HUES6 (cell line): ENCODE results near the gene SSBP3.

Experiments used
- H3K27ac ChIP-seq: 2 replicates; pipeline ENCODE4 v1.7.0; 2013; ENCODE audit warnings: low read depth, mild to moderate bottlenecking, low read length, inconsistent platforms
- H3K27me3 ChIP-seq: 2 replicates; pipeline ENCODE4 v1.6.1; 2013; ENCODE audit warnings: low read length; ENCODE audit not compliant: control insufficient read depth, insufficient read depth
- H3K36me3 ChIP-seq: 2 replicates; pipeline ENCODE4 v1.6.1; 2013; ENCODE audit warnings: low read length; ENCODE audit not compliant: control insufficient read depth, insufficient read depth
- H3K4me1 ChIP-seq: 2 replicates; pipeline ENCODE4 v1.6.1; 2013; ENCODE audit warnings: low read length; ENCODE audit not compliant: control insufficient read depth, insufficient read depth
- H3K4me3 ChIP-seq: 2 replicates; pipeline ENCODE4 v1.5.1; 2013; ENCODE audit warnings: low read depth, low read length
- H3K9ac ChIP-seq: one replicate; pipeline ENCODE4 v1.6.1; 2013; ENCODE audit warnings: mild to moderate bottlenecking, low read length
- H3K9me3 ChIP-seq: 2 replicates; pipeline ENCODE4 v1.6.1; 2013; ENCODE audit warnings: low read depth, low read length; ENCODE audit not compliant: control insufficient read depth, insufficient read depth

SSBP3 gene

GRCh38 chr1:54403405-54403804, 2.8 kb downstream of the SSBP3 start:
- Histone ChIP-seq H3K9me3 (no peaks in the 10 kb centered on the region), H3K27ac (no peak overlapping the region), H3K4me1 (peaks cover 31% of the 10 kb centered on the region), H3K36me3 (peaks cover 50% of the 10 kb centered on the region), H3K4me3 (peak overlapping the region; percentile 91), H3K9ac (no peak overlapping the region), H3K27me3 (no peaks in the 10 kb centered on the region)

- Histone ChIP-seq H3K36me3 (peaks cover 55% of the 10 kb centered on the region), H3K27ac (no peak overlapping the region), H3K9ac (no peak overlapping the region), H3K27me3 (no peaks in the 10 kb centered on the region), H3K4me3 (peak overlapping the region; percentile 91; the same call in 1 of the 2 replicates), H3K9me3 (no peaks in the 10 kb centered on the region), H3K4me1 (peaks cover 26% of the 10 kb centered on the region)
Observed at GRCh38 chr1:54402896-54403295, 3.3 kb downstream of the SSBP3 start.

GRCh38 chr1:54401799-54402198, 4.4 kb downstream of the SSBP3 start:
- Histone ChIP-seq H3K27me3 (no peaks in the 10 kb centered on the region), H3K36me3 (peaks cover 66% of the 10 kb centered on the region), H3K4me3 (no peak overlapping the region), H3K27ac (no peak overlapping the region), H3K4me1 (peaks cover 32% of the 10 kb centered on the region), H3K9ac (no peak overlapping the region), H3K9me3 (no peaks in the 10 kb centered on the region)

- Histone ChIP-seq H3K36me3 (peaks cover 77% of the 10 kb centered on the region), H3K4me3 (no peak overlapping the region), H3K27me3 (no peaks in the 10 kb centered on the region), H3K4me1 (peaks cover 32% of the 10 kb centered on the region), H3K9ac (no peak overlapping the region), H3K9me3 (no peaks in the 10 kb centered on the region), H3K27ac (no peak overlapping the region)
Observed at GRCh38 chr1:54400329-54400728, 5.9 kb downstream of the SSBP3 start.

- no peak overlapping the region for H3K4me3 ChIP-seq
- H3K4me1 ChIP-seq = peaks cover 32% of the 10 kb centered on the region
- peaks cover 81% of the 10 kb centered on the region for H3K36me3 ChIP-seq
- no peak overlapping the region for H3K27ac ChIP-seq
- H3K9me3 ChIP-seq = no peaks in the 10 kb centered on the region
- H3K9ac ChIP-seq = no peak overlapping the region
- H3K27me3 ChIP-seq = no peaks in the 10 kb centered on the region
Observed at GRCh38 chr1:54399765-54400164, 6.4 kb downstream of the SSBP3 start.

GRCh38 chr1:54398963-54399528, 7.1 kb downstream of the SSBP3 start:
- no peaks in the 10 kb centered on the region for H3K27me3 ChIP-seq
- H3K36me3 ChIP-seq = peaks cover 85% of the 10 kb centered on the region
- H3K9ac ChIP-seq = no peak overlapping the region
- peaks cover 26% of the 10 kb centered on the region for H3K4me1 ChIP-seq
- H3K4me3 ChIP-seq = no peak overlapping the region
- no peak overlapping the region for H3K27ac ChIP-seq
- no peaks in the 10 kb centered on the region for H3K9me3 ChIP-seq

GRCh38 chr1:54397980-54398379, 8.2 kb downstream of the SSBP3 start:
- Histone ChIP-seq H3K4me1 (peaks cover 16% of the 10 kb centered on the region), H3K9me3 (no peaks in the 10 kb centered on the region), H3K4me3 (no peak overlapping the region), H3K9ac (no peak overlapping the region), H3K27me3 (no peaks in the 10 kb centered on the region), H3K36me3 (peaks cover 89% of the 10 kb centered on the region), H3K27ac (no peak overlapping the region)

GRCh38 chr1:54397090-54397591, 9.1 kb downstream of the SSBP3 start:
- peaks cover 9% of the 10 kb centered on the region; the same call in 1 of the 2 replicates for H3K4me1 ChIP-seq
- H3K27me3 ChIP-seq = no peaks in the 10 kb centered on the region
- no peak overlapping the region for H3K4me3 ChIP-seq
- H3K27ac ChIP-seq = no peak overlapping the region
- no peaks in the 10 kb centered on the region for H3K9me3 ChIP-seq
- peaks cover 89% of the 10 kb centered on the region for H3K36me3 ChIP-seq
- H3K9ac ChIP-seq = peak overlapping the region; percentile 1

GRCh38 chr1:54396261-54396933, 9.8 kb downstream of the SSBP3 start:
- H3K27ac ChIP-seq = no peak overlapping the region
- H3K27me3 ChIP-seq = no peaks in the 10 kb centered on the region
- no peak overlapping the region for H3K9ac ChIP-seq
- H3K4me3 ChIP-seq = no peak overlapping the region
- H3K9me3 ChIP-seq = no peaks in the 10 kb centered on the region
- peaks cover 89% of the 10 kb centered on the region for H3K36me3 ChIP-seq
- peaks cover 16% of the 10 kb centered on the region; the same call in 1 of the 2 replicates for H3K4me1 ChIP-seq

- H3K4me3 ChIP-seq = no peak overlapping the region
- H3K27me3 ChIP-seq = no peaks in the 10 kb centered on the region
- H3K27ac ChIP-seq = no peak overlapping the region
- no peaks in the 10 kb centered on the region for H3K9me3 ChIP-seq
- H3K36me3 ChIP-seq = peaks cover 88% of the 10 kb centered on the region
- no peak overlapping the region for H3K9ac ChIP-seq
- H3K4me1 ChIP-seq = peaks cover 20% of the 10 kb centered on the region; the same call in 1 of the 2 replicates
Observed at GRCh38 chr1:54395281-54395934, 10.8 kb downstream of the SSBP3 start.

GRCh38 chr1:54394104-54394503, 12.1 kb downstream of the SSBP3 start:
- Histone ChIP-seq H3K4me1 (peaks cover 20% of the 10 kb centered on the region; the same call in 1 of the 2 replicates), H3K4me3 (no peak overlapping the region), H3K9ac (no peak overlapping the region), H3K27ac (no peak overlapping the region), H3K9me3 (no peaks in the 10 kb centered on the region), H3K36me3 (peaks cover 87% of the 10 kb centered on the region), H3K27me3 (no peaks in the 10 kb centered on the region)
